Stimulated activated CD8-positive, alpha-beta memory T cell treated with anti-CD3 and anti-CD28 coated beads, Interleukin-2, amount 100 ng/mL, for 48 hours (primary cell): ENCODE results near the gene PAGE5.

ENCODE experiments used
- DNase-seq, 2 donors: peaks; one replicate each; pipeline ENCODE4 v3.0.0-alpha.2; 2020; ENCODE audit warnings: low read depth in 2 of 2

Gene PAGE5

GRCh38 chrX:55220119-55220794, at the start of gene PAGE5:
TSS of gene PAGE5 (plus strand) at chrX:55220346. CDS start at chrX:55221383, 1,037 bp downstream.
- DNase-seq, result no peak

- DNase-seq, result no peak
Measured at GRCh38 chrX:55187281-55187680, 32.9 kb upstream of the PAGE5 start.

GRCh38 chrX:55196688-55197087, 23.5 kb upstream of the PAGE5 start:
- DNase-seq, result no peak

- no peak for DNase-seq
Measured at GRCh38 chrX:55201930-55202579, 18.1 kb upstream of the PAGE5 start.

GRCh38 chrX:55206162-55206941, 13.8 kb upstream of the PAGE5 start:
- DNase-seq, result no peak

GRCh38 chrX:55210931-55211677, 9.0 kb upstream of the PAGE5 start:
- no peak for DNase-seq

GRCh38 chrX:55213381-55213780, 6.8 kb upstream of the PAGE5 start:
- no peak for DNase-seq

- no peak for DNase-seq
Measured at GRCh38 chrX:55240788-55241340, 20.7 kb downstream of the PAGE5 start.

- no peak for DNase-seq
Measured at GRCh38 chrX:55253528-55253927, 33.4 kb downstream of the PAGE5 start.

- DNase-seq, result no peak
Measured at GRCh38 chrX:55260806-55261205, 40.7 kb downstream of the PAGE5 start.

- no peak for DNase-seq
Measured at GRCh38 chrX:55264816-55265215, 44.7 kb downstream of the PAGE5 start, which contains the start of gene PAGE3. TSS of gene PAGE3 (minus strand) at chrX:55264916. CDS start at chrX:55263903, 1,013 bp downstream.
